GM18951 (cell line): ENCODE results near the gene CEP72.

ENCODE experiments used
- POLR2A ChIP-seq: IDR thresholded peaks from 4 replicates; pipeline ENCODE4 v1.6.1; 2011; ENCODE audit warnings: mild to moderate bottlenecking; ENCODE audit not compliant: insufficient read length, insufficient read depth; ENCODE audit errors: extremely low read depth
- in situ Hi-C: fragments of 300-500 bp; cut with MboI; formaldehyde crosslinking; loops from one replicate; pipeline ENCODE4 v1.12.0; 2022; ENCODE audit warnings: low sequenced_read_pairs, mixed read lengths, inconsistent platforms; ENCODE audit not compliant: unreplicated experiment

CEP72 gene

GRCh38 chr5:636951-637350, 24.8 kb downstream of the CEP72 start:
- in situ Hi-C loops, result no loop called here
- no peak for TF ChIP-seq POLR2A

- TF ChIP-seq POLR2A, result no peak
- in situ Hi-C loops, result no loop called here
Observed at GRCh38 chr5:637581-638450, 25.7 kb downstream of the CEP72 start.

GRCh38 chr5:638501-639252, 26.5 kb downstream of the CEP72 start:
- TF ChIP-seq POLR2A, result no peak
- in situ Hi-C loops, result no loop called here

GRCh38 chr5:639253-639530, 27.1 kb downstream of the CEP72 start:
- no peak for TF ChIP-seq POLR2A
- in situ Hi-C loops, result no loop called here

DNA sequence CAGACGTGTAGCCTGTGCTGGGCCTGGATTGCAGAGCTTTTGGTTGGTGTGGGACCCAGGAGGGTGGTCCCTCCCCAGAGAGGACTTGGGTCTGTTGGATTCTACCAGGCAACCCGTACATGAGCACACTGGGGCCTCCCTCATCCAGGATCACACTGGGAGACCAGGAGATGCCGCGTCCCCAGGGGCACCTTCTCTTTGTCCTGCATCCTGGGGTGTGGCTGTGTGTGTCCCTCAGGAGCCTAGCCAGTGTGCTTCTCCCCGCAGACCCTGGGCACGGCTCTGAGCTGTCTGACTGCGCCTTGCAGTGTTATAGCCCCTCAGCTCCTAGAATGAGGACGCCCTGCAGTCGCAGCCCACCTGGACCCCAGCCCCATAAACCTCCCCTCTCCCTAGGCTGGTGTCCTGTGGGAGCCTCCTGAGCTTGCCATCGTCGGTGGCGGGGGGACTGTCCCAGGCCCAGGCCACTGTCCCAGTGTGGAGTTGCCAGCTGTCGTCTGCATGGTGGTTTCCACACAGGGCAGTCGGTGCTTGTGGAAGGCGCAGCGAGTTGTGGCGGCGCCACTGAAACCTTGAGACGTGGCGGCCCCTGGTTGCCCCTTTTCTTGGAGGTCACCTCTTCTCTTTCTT, 27.6 kb downstream of the CEP72 start:
- in situ Hi-C loops, result no loop called here
- no peak for TF ChIP-seq POLR2A

GRCh38 chr5:640461-641330, 28.6 kb downstream of the CEP72 start:
- TF ChIP-seq POLR2A, result no peak
- in situ Hi-C loops, result no loop called here

DNA sequence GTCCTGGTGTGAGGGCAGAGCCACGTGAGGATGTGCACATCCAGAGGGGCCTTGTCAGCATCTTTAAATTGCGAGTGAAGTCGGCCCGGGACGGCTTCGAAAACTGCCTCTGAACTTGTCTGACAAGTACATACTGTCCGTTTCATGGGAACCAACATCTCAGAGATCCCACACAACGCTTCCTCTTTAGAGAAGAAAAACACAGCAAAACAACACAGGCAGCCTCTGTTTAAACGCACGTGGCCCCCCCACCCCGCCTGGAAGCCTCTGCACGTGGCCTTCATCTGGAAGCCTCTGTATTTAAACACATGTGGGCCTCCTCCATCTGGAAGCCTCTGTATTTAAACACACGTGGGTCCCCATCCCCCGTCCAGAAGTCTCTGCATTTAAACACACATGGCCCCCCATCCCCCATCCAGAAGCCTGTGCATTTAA, 29.2 kb downstream of the CEP72 start:
- no peak for TF ChIP-seq POLR2A
- in situ Hi-C loops, result no loop called here

GRCh38 chr5:642481-642880, 30.3 kb downstream of the CEP72 start:
- TF ChIP-seq POLR2A, result no peak
- in situ Hi-C loops, result no loop called here

DNA sequence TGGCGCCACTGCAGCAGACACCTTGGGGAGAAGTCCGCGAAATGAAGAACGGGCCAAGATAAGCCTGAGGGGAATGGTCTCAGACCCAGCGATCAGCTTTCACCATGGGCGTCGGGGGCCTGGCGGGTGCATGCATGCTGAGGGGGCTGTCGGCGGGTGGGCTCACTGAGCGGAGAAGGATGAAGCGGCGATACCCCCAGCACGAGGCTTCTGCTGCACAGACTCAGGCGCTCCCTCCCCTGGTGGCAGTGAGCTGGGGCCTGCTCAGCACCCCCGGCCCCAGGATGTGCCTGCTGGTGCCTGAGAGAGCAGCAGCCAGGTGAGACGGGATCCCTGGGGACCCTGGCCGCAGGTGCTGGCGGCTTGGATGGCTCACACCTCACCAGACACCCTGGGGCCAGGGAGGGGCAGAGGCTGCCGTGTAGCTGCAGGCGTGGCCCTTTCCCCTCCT, 31.2 kb downstream of the CEP72 start:
- in situ Hi-C loops, result no loop called here
- TF ChIP-seq POLR2A, result no peak

- TF ChIP-seq POLR2A, result no peak
- in situ Hi-C loops, result no loop called here
Observed at GRCh38 chr5:643811-644271, 31.7 kb downstream of the CEP72 start.

DNA sequence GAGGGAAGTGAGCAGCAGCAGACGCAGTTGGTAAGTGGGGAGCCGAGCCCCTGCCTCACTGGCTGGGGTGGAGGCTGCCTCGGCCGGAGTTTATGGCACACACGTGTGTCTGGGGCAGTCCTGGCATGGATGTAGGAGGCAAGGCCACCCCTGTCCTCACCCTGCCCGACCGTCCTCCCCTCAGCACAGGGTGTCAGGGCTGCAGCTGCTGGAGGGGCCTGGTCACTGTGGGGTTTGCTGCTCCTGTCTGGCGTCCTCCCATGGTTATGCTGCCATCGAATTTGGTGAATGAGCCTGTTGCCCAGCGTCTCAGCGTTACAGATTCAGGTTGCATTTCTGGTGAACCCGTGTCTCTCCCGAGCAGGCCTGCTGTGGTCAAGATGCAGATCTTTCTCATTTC, 32.4 kb downstream of the CEP72 start:
- in situ Hi-C loops, result no loop called here

DNA sequence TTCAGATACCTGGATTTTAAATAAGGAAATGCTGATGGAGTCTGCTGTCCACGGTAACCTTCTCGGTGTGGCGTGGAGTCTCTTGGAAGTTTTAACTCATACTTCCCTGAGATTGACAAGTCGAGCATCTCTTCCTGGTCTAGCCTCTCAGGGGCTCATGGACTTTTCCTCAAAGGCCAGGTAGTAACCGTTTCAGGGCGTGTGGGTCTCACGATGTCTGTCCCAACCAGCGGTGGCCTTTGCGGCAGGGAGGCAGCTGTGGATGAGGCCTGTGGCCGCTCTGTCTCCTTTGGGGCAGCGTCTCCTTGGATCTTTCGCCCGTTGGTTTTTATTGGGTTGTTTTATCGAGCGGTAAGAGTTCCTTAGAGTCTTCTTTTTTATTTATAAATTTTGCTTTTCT, 32.8 kb downstream of the CEP72 start:
- in situ Hi-C loops, result no loop called here
- no peak for TF ChIP-seq POLR2A

More for the DNA sequence above, 32.4 kb downstream of the CEP72 start:
- no peak for TF ChIP-seq POLR2A
